GM23338 (cell line): ENCODE results near the gene SPATA4.

ENCODE experiments used
- CTCF ChIP-seq, 2 experiments: fragments of 200-600 bp in 1 of 2; sonication (generic) in 1 of 2; conservative IDR thresholded peaks; 2 replicates each; pipeline versions ENCODE4 v1.5.1 to v1.6.1; 2016 to 2017; ENCODE audit warnings: antibody characterized with exemption in 2 of 2, low read depth in 2 of 2, mild to moderate bottlenecking in 2 of 2, moderate library complexity in 1 of 2
- ZNF114 ChIP-seq: fragments of 250-450 bp; sonication (Bioruptor Pico); IDR thresholded peaks from 2 replicates; pipeline ENCODE4 v1.5.0; 2020; ENCODE audit warnings: mild to moderate bottlenecking, moderate library complexity

DNA sequence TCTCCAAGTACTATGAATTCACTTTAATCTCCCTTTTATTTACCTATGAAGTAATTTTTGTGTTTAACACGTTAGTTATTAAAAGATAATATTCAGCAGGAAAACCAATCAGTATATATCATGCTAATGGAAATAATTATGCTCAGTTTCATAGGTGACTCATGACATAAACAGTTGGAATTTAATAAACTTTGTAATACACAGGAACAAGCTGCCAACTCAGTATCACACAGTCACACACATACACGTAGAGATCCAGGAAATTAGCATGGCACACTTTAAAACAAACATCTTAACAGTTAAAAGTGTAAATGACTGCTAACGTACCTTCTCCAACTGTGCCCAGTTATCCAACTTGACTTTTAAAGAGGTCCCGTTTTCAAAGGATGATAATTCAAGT lies 2.3 kb downstream of the SPATA4 start:
- TF ChIP-seq CTCF (conservative IDR thresholded peaks at IDR 0.05; ENCODE audit: low read depth in 2 of 2) (no peak), ZNF114 (CRISPR knock-in tag) (no peak)
